ENCODE data around the gene DPEP3.

DPEP3 gene

DNA sequence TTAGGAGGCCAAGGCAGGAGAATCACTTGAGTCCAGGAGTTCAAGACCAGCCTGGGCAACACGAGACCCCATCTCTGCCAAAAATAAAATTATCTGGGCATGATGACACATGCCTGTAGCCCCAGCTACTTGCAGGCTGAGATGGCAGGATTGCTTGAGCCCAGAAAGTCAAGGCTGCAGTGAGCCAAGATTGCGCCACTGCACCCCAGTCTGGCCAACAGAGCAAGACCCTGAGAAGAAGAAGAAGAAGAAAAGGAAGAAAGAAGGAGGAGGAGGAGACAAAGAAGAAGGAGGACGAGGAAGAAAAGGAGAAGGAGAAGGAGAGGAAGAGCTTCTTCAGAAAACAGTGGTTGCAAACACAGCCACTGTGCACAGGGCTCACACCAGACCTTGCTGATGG, 8.4 kb upstream of the DPEP3 start:
- Histone ChIP-seq H3K4me2 (ENCODE audit: low read length) (no peak overlapping the region), H3K4me1 (ENCODE audit: insufficient read depth, low read length, severe bottlenecking) (peaks cover 26% of the 10 kb centered on the region), H3K79me2 (ENCODE audit: insufficient read depth, low read length) (no peaks in the 10 kb centered on the region), H3K9ac (ENCODE audit: low read length) (no peak overlapping the region), H3K36me3 (ENCODE audit: insufficient read depth, low read length) (no peaks in the 10 kb centered on the region), H3K27ac (ENCODE audit: low read depth, low read length, poor library complexity, severe bottlenecking) (no peak overlapping the region), H3K27me3 (ENCODE audit: insufficient read depth, low read length) (no peaks in the 10 kb centered on the region), H2AFZ (ENCODE audit: low read length) (no peak overlapping the region), H3F3A (ENCODE audit: insufficient read depth, low read length) (no peaks in the 10 kb centered on the region), H3K9me3 (ENCODE audit: low read length) (no peaks in the 10 kb centered on the region), H3K4me3 (ENCODE audit: low read depth, low read length, poor library complexity, severe bottlenecking) (no peak overlapping the region), H3K9me2 (ENCODE audit: low read depth, low read length) (no peaks in the 10 kb centered on the region), H4K20me1 (ENCODE audit: insufficient read depth, low read length) (no peaks in the 10 kb centered on the region)
- no peak for TF ChIP-seq EZH2 (IDR thresholded peaks at IDR 0.05; ENCODE audit: borderline replicate concordance, low read length)
- TF ChIP-seq, protein P1, sequence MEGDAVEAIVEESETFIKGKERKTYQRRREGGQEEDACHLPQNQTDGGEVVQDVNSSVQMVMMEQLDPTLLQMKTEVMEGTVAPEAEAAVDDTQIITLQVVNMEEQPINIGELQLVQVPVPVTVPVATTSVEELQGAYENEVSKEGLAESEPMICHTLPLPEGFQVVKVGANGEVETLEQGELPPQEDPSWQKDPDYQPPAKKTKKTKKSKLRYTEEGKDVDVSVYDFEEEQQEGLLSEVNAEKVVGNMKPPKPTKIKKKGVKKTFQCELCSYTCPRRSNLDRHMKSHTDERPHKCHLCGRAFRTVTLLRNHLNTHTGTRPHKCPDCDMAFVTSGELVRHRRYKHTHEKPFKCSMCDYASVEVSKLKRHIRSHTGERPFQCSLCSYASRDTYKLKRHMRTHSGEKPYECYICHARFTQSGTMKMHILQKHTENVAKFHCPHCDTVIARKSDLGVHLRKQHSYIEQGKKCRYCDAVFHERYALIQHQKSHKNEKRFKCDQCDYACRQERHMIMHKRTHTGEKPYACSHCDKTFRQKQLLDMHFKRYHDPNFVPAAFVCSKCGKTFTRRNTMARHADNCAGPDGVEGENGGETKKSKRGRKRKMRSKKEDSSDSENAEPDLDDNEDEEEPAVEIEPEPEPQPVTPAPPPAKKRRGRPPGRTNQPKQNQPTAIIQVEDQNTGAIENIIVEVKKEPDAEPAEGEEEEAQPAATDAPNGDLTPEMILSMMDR (IDR thresholded peaks at IDR 0.05; ENCODE audit: low read length) = no peak

DNA sequence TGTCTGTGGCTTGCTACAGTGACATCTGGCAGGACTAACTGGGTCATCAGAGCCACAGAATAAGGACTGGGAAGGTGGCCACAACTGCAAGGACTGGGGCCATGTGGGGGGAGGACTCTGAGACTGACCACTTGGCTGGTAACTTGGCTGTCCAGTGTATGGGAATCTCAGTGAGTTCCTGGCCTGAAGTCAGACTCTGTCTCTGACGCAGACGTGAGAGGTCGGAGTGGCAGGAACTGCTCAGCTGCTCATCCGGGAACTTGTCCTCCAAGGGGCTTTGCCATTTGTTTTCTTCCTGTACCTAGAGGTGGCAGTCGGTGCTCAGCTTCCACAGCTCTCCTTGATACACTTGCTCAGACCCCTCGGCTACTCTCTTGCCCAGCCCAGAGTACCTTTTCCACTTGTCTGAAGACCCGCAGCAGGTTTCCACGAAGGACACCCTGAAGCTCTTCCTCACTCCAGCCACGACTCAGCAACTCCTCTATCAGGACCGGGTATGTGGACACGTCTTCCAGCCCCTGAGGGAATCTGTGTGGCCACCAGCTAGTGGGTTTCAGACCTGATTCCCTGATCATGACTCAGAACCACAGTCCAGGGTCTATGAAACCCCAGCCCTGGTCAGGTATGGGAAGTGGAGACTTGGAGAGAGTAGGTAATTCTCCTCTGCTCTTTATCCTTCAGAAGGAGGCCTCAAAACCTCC, 7.3 kb upstream of the DPEP3 start:
- H3K27me3 ChIP-seq (ENCODE audit: insufficient read depth, low read length) = no peaks in the 10 kb centered on the region
- no peak overlapping the region for H3K9ac ChIP-seq (ENCODE audit: low read length)
- no peaks in the 10 kb centered on the region for H3K36me3 ChIP-seq (ENCODE audit: insufficient read depth, low read length)
- no peaks in the 10 kb centered on the region for H3K9me3 ChIP-seq (ENCODE audit: low read length)
- H3F3A ChIP-seq (ENCODE audit: insufficient read depth, low read length) = no peaks in the 10 kb centered on the region
- no peak overlapping the region for H3K4me3 ChIP-seq (ENCODE audit: low read depth, low read length, poor library complexity, severe bottlenecking)
- H2AFZ ChIP-seq (ENCODE audit: low read length) = no peak overlapping the region
- H3K9me2 ChIP-seq (ENCODE audit: low read depth, low read length) = no peaks in the 10 kb centered on the region
- H3K4me1 ChIP-seq (ENCODE audit: insufficient read depth, low read length, severe bottlenecking) = peaks cover 16% of the 10 kb centered on the region
- no peak for TF ChIP-seq EZH2 (IDR thresholded peaks at IDR 0.05; ENCODE audit: borderline replicate concordance, low read length)
- TF ChIP-seq, protein P1 (IDR thresholded peaks at IDR 0.05; ENCODE audit: low read length) = no peak
- no peak overlapping the region for H3K27ac ChIP-seq (ENCODE audit: low read depth, low read length, poor library complexity, severe bottlenecking)
- H3K79me2 ChIP-seq (ENCODE audit: insufficient read depth, low read length) = no peaks in the 10 kb centered on the region
- no peaks in the 10 kb centered on the region for H4K20me1 ChIP-seq (ENCODE audit: insufficient read depth, low read length)
- no peak overlapping the region for H3K4me2 ChIP-seq (ENCODE audit: low read length)

DNA sequence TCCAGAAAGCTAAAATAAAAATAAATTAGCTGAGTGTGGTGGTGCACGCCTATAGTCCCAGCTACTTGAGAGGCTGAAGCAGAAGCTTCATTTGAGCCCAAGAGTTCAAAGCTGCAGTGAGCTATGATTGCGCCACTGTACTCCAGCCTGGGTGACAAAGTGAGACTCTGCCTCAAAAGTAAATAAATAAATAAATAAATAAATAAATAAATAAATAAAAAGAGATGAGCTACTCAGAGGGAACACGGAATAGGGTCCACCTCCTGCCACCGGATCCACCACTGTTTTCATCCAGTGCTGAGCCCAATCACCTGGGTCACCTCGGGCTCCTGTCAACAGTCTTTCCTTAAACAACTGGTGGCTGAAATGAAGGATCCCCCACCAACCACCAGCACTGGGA, 6.7 kb upstream of the DPEP3 start:
- H3K9me2 ChIP-seq (ENCODE audit: low read depth, low read length) = no peaks in the 10 kb centered on the region
- no peak overlapping the region for H3K4me3 ChIP-seq (ENCODE audit: low read depth, low read length, poor library complexity, severe bottlenecking)
- H3F3A ChIP-seq (ENCODE audit: insufficient read depth, low read length) = no peaks in the 10 kb centered on the region
- no peak overlapping the region for H2AFZ ChIP-seq (ENCODE audit: low read length)
- H3K4me1 ChIP-seq (ENCODE audit: insufficient read depth, low read length, severe bottlenecking) = peaks cover 15% of the 10 kb centered on the region
- H3K9ac ChIP-seq (ENCODE audit: low read length) = no peak overlapping the region
- H3K36me3 ChIP-seq (ENCODE audit: insufficient read depth, low read length) = no peaks in the 10 kb centered on the region
- no peaks in the 10 kb centered on the region for H4K20me1 ChIP-seq (ENCODE audit: insufficient read depth, low read length)
- H3K27ac ChIP-seq (ENCODE audit: low read depth, low read length, poor library complexity, severe bottlenecking) = no peak overlapping the region
- H3K79me2 ChIP-seq (ENCODE audit: insufficient read depth, low read length) = no peaks in the 10 kb centered on the region
- no peak for TF ChIP-seq EZH2 (IDR thresholded peaks at IDR 0.05; ENCODE audit: borderline replicate concordance, low read length)
- TF ChIP-seq, protein P1 (IDR thresholded peaks at IDR 0.05; ENCODE audit: low read length) = no peak
- no peaks in the 10 kb centered on the region for H3K9me3 ChIP-seq (ENCODE audit: low read length)
- no peaks in the 10 kb centered on the region for H3K27me3 ChIP-seq (ENCODE audit: insufficient read depth, low read length)
- H3K4me2 ChIP-seq (ENCODE audit: low read length) = no peak overlapping the region

Measured in OCI-LY1 (cell line).